ENCODE measurements around the gene COL26A1. TPM values are rescaled to one million over a fixed set of nuclear protein-coding genes. Genes with fewer than 3 reads are reported as not detected.
"Not testable (repeated sequence)": the region's sequence is repeated elsewhere in the genome, so short reads cannot be mapped to it uniquely, and the experiment has no call there.

Gene COL26A1
- total RNA-seq, 4 donors from 2014 or later = 0.20 to 0.30 (median 0.21) TPM; not detected in 1

DNA sequence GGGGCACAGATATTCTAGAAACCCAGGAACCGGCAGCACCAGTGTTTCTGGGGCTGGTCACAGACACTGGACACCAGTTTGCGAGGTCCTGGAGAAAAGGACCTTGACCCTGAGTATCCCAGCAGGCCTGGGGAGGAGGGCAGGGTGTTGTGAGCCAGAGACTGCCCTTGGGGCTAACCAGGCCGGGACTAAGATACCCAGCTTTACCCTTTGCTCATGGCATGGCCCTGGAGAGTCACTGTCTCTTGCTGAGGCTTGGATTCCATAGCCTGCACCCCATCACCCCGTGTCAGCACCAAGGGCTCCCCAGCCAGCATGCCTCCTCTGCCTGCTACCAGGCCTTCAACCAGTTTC is 124.4 kb downstream of the COL26A1 start:
- WGBS, 2 donors = 58% methylated on average over 4 of the region's 4 CpGs

DNA sequence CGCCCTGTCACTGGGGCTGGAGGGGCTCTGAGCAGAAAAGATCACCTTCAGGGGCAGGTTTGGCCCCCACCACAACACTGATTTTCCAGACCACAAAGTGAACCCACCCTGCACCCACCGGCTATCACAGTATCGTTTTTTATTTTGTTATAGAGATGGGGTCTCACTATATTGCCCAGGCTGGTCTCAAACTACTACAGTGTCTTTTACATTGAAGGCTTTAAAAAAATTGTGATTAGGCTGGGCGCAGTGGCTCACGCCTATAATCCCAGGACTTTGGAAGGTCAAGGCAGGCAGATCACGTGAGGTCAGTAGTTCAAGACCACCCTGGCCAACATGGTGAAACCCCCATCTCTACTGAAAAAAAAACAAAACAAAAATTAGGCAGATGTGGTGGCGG is 125.1 kb downstream of the COL26A1 start:
- WGBS, 2 donors = 95 to 96% methylated on average over 7 of the region's 7 CpGs
- DNase-seq (ENCODE audit: low spot score in 2 of 2) = no peak
- Histone ChIP-seq H3K9me3 (peaks cover 0 to 4% (median 0%) of the 10 kb centered on the region in 4 donors), H3K27me3 (peaks cover 0 to 16% of the 10 kb centered on the region in 2 donors), H3K27ac (no peak overlapping the region), H3K4me3 (no peak overlapping the region), H3K36me3 (no peaks in the 10 kb centered on the region), H3K4me1 (no peaks in the 10 kb centered on the region)
- TF ChIP-seq POLR2A (IDR thresholded peaks at IDR 0.05) (no peak), EP300 (IDR thresholded peaks at IDR 0.05) (no peak)
- TF ChIP-seq, protein P1, sequence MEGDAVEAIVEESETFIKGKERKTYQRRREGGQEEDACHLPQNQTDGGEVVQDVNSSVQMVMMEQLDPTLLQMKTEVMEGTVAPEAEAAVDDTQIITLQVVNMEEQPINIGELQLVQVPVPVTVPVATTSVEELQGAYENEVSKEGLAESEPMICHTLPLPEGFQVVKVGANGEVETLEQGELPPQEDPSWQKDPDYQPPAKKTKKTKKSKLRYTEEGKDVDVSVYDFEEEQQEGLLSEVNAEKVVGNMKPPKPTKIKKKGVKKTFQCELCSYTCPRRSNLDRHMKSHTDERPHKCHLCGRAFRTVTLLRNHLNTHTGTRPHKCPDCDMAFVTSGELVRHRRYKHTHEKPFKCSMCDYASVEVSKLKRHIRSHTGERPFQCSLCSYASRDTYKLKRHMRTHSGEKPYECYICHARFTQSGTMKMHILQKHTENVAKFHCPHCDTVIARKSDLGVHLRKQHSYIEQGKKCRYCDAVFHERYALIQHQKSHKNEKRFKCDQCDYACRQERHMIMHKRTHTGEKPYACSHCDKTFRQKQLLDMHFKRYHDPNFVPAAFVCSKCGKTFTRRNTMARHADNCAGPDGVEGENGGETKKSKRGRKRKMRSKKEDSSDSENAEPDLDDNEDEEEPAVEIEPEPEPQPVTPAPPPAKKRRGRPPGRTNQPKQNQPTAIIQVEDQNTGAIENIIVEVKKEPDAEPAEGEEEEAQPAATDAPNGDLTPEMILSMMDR (IDR thresholded peaks at IDR 0.05) = no peak

More for the DNA sequence above, 124.4 kb downstream of the COL26A1 start:
- DNase-seq (ENCODE audit: low spot score in 2 of 2) = no peak
- TF ChIP-seq POLR2A (IDR thresholded peaks at IDR 0.05) (no peak), EP300 (IDR thresholded peaks at IDR 0.05) (no peak)
- TF ChIP-seq, protein P1 (IDR thresholded peaks at IDR 0.05) = no peak
- Histone ChIP-seq H3K4me3 (no peak overlapping the region), H3K4me1 (no peaks in the 10 kb centered on the region), H3K9me3 (peaks cover 0 to 4% (median 0%) of the 10 kb centered on the region in 4 donors), H3K27ac (no peak overlapping the region), H3K27me3 (peaks cover 0 to 16% of the 10 kb centered on the region in 2 donors), H3K36me3 (no peaks in the 10 kb centered on the region)

DNA sequence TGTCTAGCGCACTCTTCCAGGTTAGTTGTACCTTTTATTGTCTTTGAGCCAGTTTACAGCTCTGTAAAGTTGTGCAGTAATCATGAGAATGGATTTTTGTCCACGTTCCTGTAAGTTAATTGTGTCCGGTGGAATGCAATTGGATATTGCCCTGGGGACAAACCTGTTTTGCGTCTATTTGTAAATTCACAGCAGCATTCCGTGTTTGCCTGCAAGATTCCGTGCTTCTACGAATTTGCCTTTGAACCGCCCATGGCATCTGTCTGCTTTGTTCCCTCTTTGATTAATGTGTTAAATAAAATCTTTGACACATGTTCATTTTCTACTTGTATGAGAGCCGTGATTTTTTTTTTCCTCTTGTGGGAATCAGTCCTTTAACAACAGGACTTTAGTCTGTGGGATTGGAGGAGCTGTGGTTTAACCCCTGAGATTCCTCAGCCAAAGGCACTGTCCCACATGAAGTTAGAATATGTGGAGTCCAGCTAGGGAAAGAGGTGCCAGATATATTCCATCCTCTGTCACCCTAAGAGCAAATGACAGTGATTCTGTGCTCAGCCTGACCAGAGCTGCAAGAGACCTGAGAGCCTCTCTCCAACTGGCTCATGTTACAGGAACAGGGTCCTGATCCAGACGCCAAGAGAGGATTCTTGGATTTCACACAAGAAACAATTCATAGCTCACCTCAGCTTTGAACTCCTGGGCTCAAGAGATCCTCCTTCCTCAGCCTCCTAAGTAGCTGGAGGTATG is 126.3 kb downstream of the COL26A1 start:
- 35 to 38% methylated on average over 10 of the region's 10 CpGs for WGBS, 2 donors
- no peak for TF ChIP-seq EP300 (IDR thresholded peaks at IDR 0.05)
- no peaks in the 10 kb centered on the region for H3K36me3 ChIP-seq
- H3K27ac ChIP-seq = no peak overlapping the region
- no peak for DNase-seq (ENCODE audit: low spot score in 2 of 2)
- H3K4me3 ChIP-seq = no peak overlapping the region
- peaks cover 0 to 16% of the 10 kb centered on the region in 2 donors for H3K27me3 ChIP-seq
- H3K4me1 ChIP-seq = no peaks in the 10 kb centered on the region
- peaks cover 0 to 4% (median 0%) of the 10 kb centered on the region in 4 donors for H3K9me3 ChIP-seq

DNA sequence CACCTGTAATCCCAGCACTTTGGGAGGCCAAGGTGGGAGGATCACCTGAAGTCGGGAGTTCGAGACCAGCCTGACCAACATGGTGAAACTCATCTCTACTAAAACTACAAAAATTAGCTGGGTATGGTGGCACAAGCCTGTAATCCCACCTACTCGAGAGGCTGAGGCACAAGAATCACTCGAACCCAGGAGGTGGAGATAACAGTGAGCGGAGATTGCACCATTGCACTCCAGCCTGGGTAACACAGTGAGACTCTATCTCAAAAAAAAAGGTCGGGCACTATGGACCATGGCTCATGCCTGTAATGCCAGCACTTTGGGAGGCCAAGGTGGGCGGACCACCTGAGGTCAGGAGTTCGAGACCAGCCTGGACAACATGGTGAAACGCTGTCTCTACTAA is 127.8 kb downstream of the COL26A1 start:
- peaks cover 0 to 16% of the 10 kb centered on the region in 2 donors for H3K27me3 ChIP-seq
- not testable (repeated sequence) for H3K4me3 ChIP-seq; H3K4me1 ChIP-seq; H3K9me3 ChIP-seq; H3K27ac ChIP-seq; H3K36me3 ChIP-seq; DNase-seq (ENCODE audit: low spot score in 2 of 2)
- WGBS, 2 donors = 89 to 92% methylated on average over 9 of the region's 9 CpGs

DNA sequence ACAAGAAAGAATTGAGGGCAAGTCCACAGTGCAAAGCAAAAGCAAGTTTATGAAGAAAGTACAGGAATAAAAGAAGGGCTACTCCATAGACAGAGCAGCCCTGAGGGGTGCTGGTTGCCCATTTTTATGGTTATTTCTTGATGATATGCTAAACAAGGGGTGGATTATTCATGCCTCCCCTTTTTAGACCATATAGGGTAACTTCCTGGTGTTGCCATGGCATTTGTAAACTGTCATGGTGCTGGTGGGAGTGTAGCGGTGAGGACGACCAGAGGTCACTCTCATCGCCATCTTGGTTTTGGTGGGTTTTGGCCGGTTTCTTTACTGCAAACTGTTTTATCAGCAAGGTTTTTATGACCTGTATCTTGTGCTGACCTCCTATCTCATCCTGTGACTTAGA is 128.8 kb downstream of the COL26A1 start:
- H3K9me3 ChIP-seq; DNase-seq (ENCODE audit: low spot score in 2 of 2); H3K4me3 ChIP-seq; H3K36me3 ChIP-seq; H3K4me1 ChIP-seq; H3K27ac ChIP-seq: not testable (repeated sequence)
- 87 to 89% methylated on average over 4 of the region's 4 CpGs for WGBS, 2 donors
- H3K27me3 ChIP-seq = peaks cover 0 to 12% of the 10 kb centered on the region in 2 donors

DNA sequence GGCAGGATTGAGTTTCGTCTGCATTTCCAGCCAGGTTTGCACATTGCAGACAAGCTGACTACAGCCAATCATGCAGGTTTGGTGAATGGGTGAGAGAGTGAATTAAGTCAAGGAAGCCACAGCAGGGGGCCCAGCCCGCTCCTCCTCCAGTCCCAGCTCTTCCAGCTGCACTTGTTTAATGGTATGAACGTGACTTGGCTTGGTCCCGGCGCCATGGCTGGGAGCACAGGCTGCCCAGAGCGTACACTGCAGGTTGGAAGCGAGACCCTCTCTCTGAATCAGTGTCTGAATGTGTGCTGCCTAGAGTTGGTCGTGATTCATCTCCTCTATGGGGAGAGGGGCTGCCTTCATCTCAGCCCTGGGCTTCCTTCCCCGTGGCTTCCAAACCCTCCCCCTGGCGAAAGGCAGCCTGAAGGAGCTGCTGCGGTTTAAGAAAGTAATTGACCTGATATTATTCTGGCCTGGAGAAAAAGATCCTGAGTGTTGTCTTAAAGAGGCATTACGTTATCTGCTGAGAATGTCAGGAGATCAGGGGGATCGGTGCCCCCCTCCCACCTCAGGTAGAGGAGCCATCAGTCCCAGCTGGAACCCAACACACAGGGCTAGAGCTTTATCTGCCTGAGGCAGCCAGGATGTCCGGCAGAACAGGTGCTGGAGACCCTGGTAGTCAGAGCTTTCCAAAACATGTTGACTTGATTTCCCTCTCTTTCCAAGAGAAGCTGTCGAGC is 132.1 kb downstream of the COL26A1 start:
- no peaks in the 10 kb centered on the region for H3K4me1 ChIP-seq
- H3K9me3 ChIP-seq = peaks cover 0 to 4% (median 0%) of the 10 kb centered on the region in 4 donors
- no peak overlapping the region for H3K27ac ChIP-seq
- WGBS, 2 donors = 49 to 52% methylated on average over 14 to 15 of the region's 15 CpGs
- TF ChIP-seq EP300 (IDR thresholded peaks at IDR 0.05) (no peak), POLR2A (IDR thresholded peaks at IDR 0.05) (no peak)
- TF ChIP-seq, protein P1 (IDR thresholded peaks at IDR 0.05) = no peak
- H3K4me3 ChIP-seq = no peak overlapping the region
- H3K27me3 ChIP-seq = no peaks in the 10 kb centered on the region
- H3K36me3 ChIP-seq = no peaks in the 10 kb centered on the region
- no peak for DNase-seq (ENCODE audit: low spot score in 2 of 2)
